K562 (cell line): ENCODE results near the gene LRFN3. TPM values are rescaled to one million over a fixed set of nuclear protein-coding genes. Genes with fewer than 3 reads are reported as not detected.

ENCODE experiments used
- ARHGAP35 ChIP-seq: fragments of 450-650 bp; IDR thresholded peaks from 2 replicates; pipeline ENCODE4 v1.6.1; 2018; ENCODE audit not compliant: partially characterized antibody
- COPS2 ChIP-seq: fragments of 450-650 bp; conservative IDR thresholded peaks from 2 replicates; pipeline ENCODE4 v1.6.1; 2016; ENCODE audit warnings: mild to moderate bottlenecking, moderate library complexity
- E2F1 ChIP-seq: sonication (generic); formaldehyde crosslinking; IDR thresholded peaks from 2 replicates; pipeline ENCODE4 v1.8.1; 2023; ENCODE audit warnings: mild to moderate bottlenecking, missing genetic modification reagents, moderate library complexity
- ETV5 ChIP-seq: sonication (generic); formaldehyde crosslinking; IDR thresholded peaks from 2 replicates; pipeline ENCODE4 v1.4.0; 2020; ENCODE audit warnings: low read depth, mild to moderate bottlenecking, missing genetic modification reagents
- HES1 ChIP-seq: fragments of 450-650 bp; IDR thresholded peaks from 2 replicates; pipeline ENCODE4 v1.6.1; 2016; ENCODE audit warnings: low read depth, mild to moderate bottlenecking, moderate library complexity
- KLF16 ChIP-seq: IDR thresholded peaks from 2 replicates; pipeline ENCODE4 v1.6.1; 2016; ENCODE audit warnings: antibody characterized with exemption
- PATZ1 ChIP-seq: fragments of 250-450 bp; sonication (Bioruptor Pico); IDR thresholded peaks from 2 replicates; pipeline ENCODE4 v1.5.0; 2020; ENCODE audit warnings: mild to moderate bottlenecking, borderline replicate concordance
- POLR2AphosphoS5 ChIP-seq: IDR thresholded peaks from 2 replicates; pipeline ENCODE4 v1.6.1; 2011; ENCODE audit warnings: mild to moderate bottlenecking, low read depth, low read length, moderate library complexity; ENCODE audit not compliant: control insufficient read depth, insufficient read depth
- POLR2H ChIP-seq: IDR thresholded peaks from 2 replicates; pipeline ENCODE4 v1.6.1; 2016; ENCODE audit warnings: missing genetic modification characterization, low read depth, mild to moderate bottlenecking, control low read depth, missing compliant biosample characterization, moderate library complexity
- PURB ChIP-seq: sonication (generic); formaldehyde crosslinking; IDR thresholded peaks from 2 replicates; pipeline ENCODE4 v1.9.0; 2021; ENCODE audit warnings: low read depth, mild to moderate bottlenecking, missing genetic modification reagents
- ZBTB40 ChIP-seq, 2 experiments: fragments of 450-650 bp in 1 of 2; sonication (generic) in 1 of 2; formaldehyde crosslinking in 1 of 2; IDR thresholded peaks; 2 replicates each; pipeline versions ENCODE4 v1.7.1 to v1.9.0; 2016 to 2022; ENCODE audit warnings: inconsistent platforms in 1 of 2, mild to moderate bottlenecking in 1 of 2, missing genetic modification reagents in 1 of 2
- ZEB2 ChIP-seq: fragments of 450-650 bp; IDR thresholded peaks from 2 replicates; pipeline ENCODE4 v1.6.1; 2016
- ZNF780A ChIP-seq: fragments of 250-450 bp; sonication (Bioruptor Pico); IDR thresholded peaks from 2 replicates; pipeline ENCODE4 v1.5.0; 2021; ENCODE audit warnings: mild to moderate bottlenecking
- ZNF785 ChIP-seq: fragments of 250-450 bp; sonication (Bioruptor Pico); IDR thresholded peaks from 2 replicates; pipeline ENCODE4 v1.4.0; 2020; ENCODE audit warnings: mild to moderate bottlenecking
- polyA plus RNA-seq, 8 experiments: library from polyadenylated mRNA; depleted of rRNA in 4 of 8; stranded (reverse) in 5 of 8; unstranded in 3 of 8; fragments of >200 nt; fragmentation: Nextera tagmentation in 2 of 8; fragmentation: Illumina TruSeq in 1 of 8; extraction: Ambion mirVana in 2 of 8; extraction: Trizol in 1 of 8; gene quantifications; 2 replicates each; pipeline versions ENCODE4 v1.2.1 to v1.2.3, GENCODE V29; 2011 to 2014; ENCODE audit warnings: inconsistent platforms in 1 of 8, missing spikeins in 1 of 8
- total RNA-seq, 7 experiments: library from RNA; depleted of rRNA in 6 of 7; stranded (reverse); fragments of >200 nt in 6 of 7; fragmentation: Illumina TruSeq in 2 of 7; extraction: Trizol in 2 of 7; gene quantifications; 2 replicates each; pipeline versions ENCODE4 v1.2.1 to v1.2.3, GENCODE V29; 2011 to 2021; ENCODE audit warnings: low replicate concordance in 1 of 7

Gene LRFN3
- total and polyA plus RNA-seq, 9 of the 15 experiments (the other 6 are each of a cell fraction or from before 2014, with no cell fraction given): 0.03 to 0.12 (median 0.11) TPM; not detected in 6

- TF ChIP-seq ZBTB40 (IDR thresholded peaks at IDR 0.05) (no peak), ZBTB40 (CRISPR knock-in tag; IDR thresholded peaks at IDR 0.05) (no peak), ARHGAP35 (no peak), POLR2H (tag) (no peak), HES1 (0 out of 2 replicates have a peak, but pooled peaks have one; percentile 12), COPS2 (no peak), ZNF780A (CRISPR knock-in tag) (no peak), E2F1 (CRISPR knock-in tag) (no peak), PATZ1 (CRISPR knock-in tag) (no peak), ZNF785 (CRISPR knock-in tag) (no peak), ETV5 (CRISPR knock-in tag) (no peak), PURB (CRISPR knock-in tag) (no peak), KLF16 (peak; percentile 74; the same call in 1 of the 2 replicates), ZEB2 (no peak), POLR2AphosphoS5 (no peak)
Measured at GRCh38 chr19:35908973-35909683, 27.0 kb upstream of the LRFN3 start (continued).
